Colonic mucosa (tissue), 4 donors: Measurements from ENCODE around the gene CD81. TPM values are rescaled to one million over a fixed set of nuclear protein-coding genes. Genes with fewer than 3 reads are reported as not detected.

Source experiments
- DNase-seq: peaks from one replicate; pipeline ENCODE4 v3.0.0-alpha.2; 2020
- H3K27ac ChIP-seq: fragments of 200-600 bp; one replicate; pipeline ENCODE4 v1.8.0; 2021
- H3K27me3 ChIP-seq: fragments of 200-600 bp; one replicate; pipeline ENCODE4 v1.8.0; 2021
- H3K36me3 ChIP-seq: fragments of 200-600 bp; one replicate; pipeline ENCODE4 v1.8.0; 2021
- H3K4me1 ChIP-seq: fragments of 200-600 bp; one replicate; pipeline ENCODE4 v1.8.0; 2021; ENCODE audit warnings: mild to moderate bottlenecking
- H3K4me3 ChIP-seq: fragments of 200-600 bp; one replicate; pipeline ENCODE4 v1.8.0; 2021
- H3K9ac ChIP-seq, 2 donors: one replicate each; pipeline ENCODE4 v1.7.0; 2013; ENCODE audit warnings: control low read depth in 2 of 2, low read depth in 2 of 2, low read length in 2 of 2
- H3K9me3 ChIP-seq: fragments of 200-600 bp; one replicate; pipeline ENCODE4 v1.8.0; 2021
- intact Hi-C: fragments of 100-400 bp; cut with DNase I; formaldehyde crosslinking; loops from one replicate; pipeline ENCODE4 v1.14.1; 2022
- total RNA-seq, 2 donors: library from RNA; stranded (reverse); fragmentation: NEBNext Ultra II Directional in 1 of 2; extraction: Animal tissue kit (Norgen Biotek cat#: 25700) in 1 of 2; gene quantifications; one replicate each; pipeline ENCODE4 v1.2.1, GENCODE V29; 2021
- TF ChIP-seq, protein P1 (sequence below): fragments of 200-600 bp; IDR thresholded peaks from one replicate; pipeline ENCODE4 v1.8.0; 2022; ENCODE audit warnings: antibody characterized with exemption, mild to moderate bottlenecking
- donor health status: healthy.
- donor health status: DM: no; HTN: no; CAD: no.
- donor health status: DM: no; HTN: no; CAD: no.

CD81 gene
- total RNA-seq, 2 donors from 2014 or later = 185 to 208 TPM

DNA sequence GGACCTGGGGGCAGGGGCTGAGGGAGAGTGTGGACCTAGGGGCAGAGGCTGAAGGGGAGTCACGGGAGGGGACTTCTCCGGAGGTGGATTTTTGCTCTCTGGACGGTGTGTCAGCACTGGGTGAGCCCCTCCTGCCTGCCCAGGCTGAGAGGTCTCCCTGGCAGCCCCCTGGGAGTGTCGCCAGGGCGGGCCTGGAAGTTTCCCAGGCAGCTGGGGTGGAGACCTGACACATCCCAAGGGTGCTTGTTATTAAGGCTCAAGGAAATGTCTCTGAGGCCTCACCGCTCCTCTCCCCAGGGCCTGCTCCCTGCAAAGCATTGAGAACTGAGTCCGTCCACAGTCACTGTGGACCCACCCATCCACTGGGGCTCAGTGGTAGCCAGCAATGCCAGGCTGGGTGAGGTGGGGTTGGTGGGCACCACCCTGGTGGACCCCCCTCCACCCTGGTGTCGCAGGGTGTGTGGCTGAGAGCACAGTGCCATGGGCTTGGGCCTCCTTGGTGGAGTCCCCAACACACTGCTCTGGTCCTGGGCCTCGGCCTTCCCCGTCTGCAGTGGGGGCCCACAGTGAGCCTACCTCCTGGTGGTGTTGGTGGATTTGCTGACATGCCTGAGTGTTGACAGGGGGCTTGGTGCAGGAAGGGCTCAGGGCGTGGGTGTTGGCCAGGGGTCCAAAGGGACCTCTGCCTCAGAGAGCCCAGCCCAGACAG lies 2.5 kb downstream of the CD81 start:
- Histone ChIP-seq H3K36me3 (no peaks in the 10 kb centered on the region), H3K27ac (peak overlapping the region; percentile 55), H3K27me3 (no peaks in the 10 kb centered on the region), H3K9me3 (no peaks in the 10 kb centered on the region), H3K9ac (peak overlapping the region; percentile 43 to 54), H3K4me3 (peak overlapping the region; percentile 12), H3K4me1 (peaks cover 32% of the 10 kb centered on the region)
- TF ChIP-seq, protein P1, sequence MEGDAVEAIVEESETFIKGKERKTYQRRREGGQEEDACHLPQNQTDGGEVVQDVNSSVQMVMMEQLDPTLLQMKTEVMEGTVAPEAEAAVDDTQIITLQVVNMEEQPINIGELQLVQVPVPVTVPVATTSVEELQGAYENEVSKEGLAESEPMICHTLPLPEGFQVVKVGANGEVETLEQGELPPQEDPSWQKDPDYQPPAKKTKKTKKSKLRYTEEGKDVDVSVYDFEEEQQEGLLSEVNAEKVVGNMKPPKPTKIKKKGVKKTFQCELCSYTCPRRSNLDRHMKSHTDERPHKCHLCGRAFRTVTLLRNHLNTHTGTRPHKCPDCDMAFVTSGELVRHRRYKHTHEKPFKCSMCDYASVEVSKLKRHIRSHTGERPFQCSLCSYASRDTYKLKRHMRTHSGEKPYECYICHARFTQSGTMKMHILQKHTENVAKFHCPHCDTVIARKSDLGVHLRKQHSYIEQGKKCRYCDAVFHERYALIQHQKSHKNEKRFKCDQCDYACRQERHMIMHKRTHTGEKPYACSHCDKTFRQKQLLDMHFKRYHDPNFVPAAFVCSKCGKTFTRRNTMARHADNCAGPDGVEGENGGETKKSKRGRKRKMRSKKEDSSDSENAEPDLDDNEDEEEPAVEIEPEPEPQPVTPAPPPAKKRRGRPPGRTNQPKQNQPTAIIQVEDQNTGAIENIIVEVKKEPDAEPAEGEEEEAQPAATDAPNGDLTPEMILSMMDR = no peak
- DNase-seq = no peak
- intact Hi-C loops = no loop called here

DNA sequence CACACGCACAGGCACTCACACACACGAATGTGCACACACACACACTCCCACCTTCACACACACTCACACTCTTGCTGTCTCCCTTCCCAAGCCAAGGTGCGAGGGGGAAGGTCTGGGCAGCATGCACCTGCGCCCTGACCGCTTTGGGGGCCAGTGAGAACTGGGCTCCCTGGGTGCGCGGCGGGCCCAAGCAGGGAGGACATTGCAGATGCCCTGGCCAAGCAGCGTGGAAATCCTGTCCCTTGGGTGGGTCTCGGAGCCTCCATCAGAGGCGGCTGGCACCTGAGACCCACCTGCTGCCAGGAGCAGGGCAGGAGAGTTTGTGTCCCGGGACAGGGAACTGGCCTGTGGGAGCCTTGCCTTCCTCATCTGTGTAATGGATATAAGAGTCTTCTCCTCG lies 3.3 kb downstream of the CD81 start:
- Histone ChIP-seq H3K4me1 (peaks cover 32% of the 10 kb centered on the region), H3K9ac (peak overlapping the region in 1 of 2 donors; percentile 33), H3K9me3 (no peaks in the 10 kb centered on the region), H3K4me3 (no peak overlapping the region), H3K27ac (peak overlapping the region; percentile 55), H3K27me3 (no peaks in the 10 kb centered on the region), H3K36me3 (no peaks in the 10 kb centered on the region)
- DNase-seq = no peak
- intact Hi-C loops = no loop called here
- TF ChIP-seq, protein P1 = no peak

DNA sequence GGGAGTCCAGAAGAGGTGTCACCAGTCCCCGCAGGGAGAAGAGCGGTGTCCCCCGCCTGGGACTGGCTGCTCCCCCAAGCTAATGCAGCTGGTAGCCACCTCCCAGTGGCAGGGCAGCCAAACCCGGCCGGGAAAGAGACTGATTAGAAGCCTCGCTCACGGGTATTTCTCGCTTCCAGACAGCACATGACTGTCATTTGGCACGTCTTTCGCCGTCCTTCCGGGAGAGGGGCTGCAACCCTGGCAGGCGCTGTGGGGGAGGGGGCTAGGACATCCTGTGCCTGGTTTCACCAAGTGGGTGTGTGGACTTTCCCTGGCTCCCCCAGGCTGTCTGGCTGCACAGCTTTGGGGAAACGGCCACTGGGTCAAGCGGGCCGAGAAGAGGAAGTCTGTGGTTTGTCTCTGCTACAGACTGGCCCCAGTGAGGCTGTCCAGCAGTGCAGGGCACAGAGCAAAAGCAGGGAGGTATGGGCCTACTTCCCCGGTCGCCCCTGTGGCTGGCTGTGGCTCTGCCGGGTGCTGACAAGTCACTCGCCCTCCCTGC lies 3.8 kb downstream of the CD81 start:
- Histone ChIP-seq H3K4me1 (peaks cover 29% of the 10 kb centered on the region), H3K36me3 (no peaks in the 10 kb centered on the region), H3K27me3 (no peaks in the 10 kb centered on the region), H3K9me3 (no peaks in the 10 kb centered on the region), H3K9ac (peak overlapping the region in 1 of 2 donors; percentile 12), H3K27ac (peak overlapping the region; percentile 55), H3K4me3 (no peak overlapping the region)
- DNase-seq = peak; percentile 63
- TF ChIP-seq, protein P1 = no peak
- intact Hi-C loops = no loop called here

DNA sequence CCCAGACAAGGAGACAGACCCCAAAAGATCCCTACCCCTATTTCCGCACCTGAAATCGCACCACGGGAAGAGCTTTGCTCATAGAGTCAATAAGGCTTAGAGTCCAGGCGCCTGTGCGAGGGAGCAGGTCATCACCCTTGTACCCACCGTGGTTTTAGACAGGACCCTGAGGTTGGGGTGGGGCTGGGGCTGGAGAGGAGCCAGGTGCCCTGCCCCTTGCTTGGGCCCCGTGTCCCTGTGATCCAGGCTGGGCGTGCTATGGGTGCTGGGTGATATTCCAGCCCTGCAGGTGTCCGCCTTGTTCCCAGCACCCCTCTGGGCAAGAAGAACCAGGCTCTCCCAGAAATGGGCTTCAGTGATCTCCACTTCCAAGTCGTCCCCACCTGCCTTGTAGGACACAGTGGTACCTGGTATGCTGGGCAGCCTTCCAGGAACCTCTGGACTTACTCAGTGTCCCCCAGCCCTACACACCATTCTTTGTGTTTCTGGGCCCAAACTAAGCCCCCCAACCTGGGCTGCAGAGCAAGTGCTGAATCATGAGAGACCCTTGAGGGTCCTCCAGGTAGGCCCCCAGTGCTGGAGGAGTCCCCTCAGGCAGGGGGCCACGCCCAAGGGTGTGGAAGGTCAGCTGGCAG lies 4.5 kb downstream of the CD81 start:
- Histone ChIP-seq H3K9ac (no peak overlapping the region), H3K36me3 (no peaks in the 10 kb centered on the region), H3K4me1 (peaks cover 25% of the 10 kb centered on the region), H3K27me3 (no peaks in the 10 kb centered on the region), H3K4me3 (no peak overlapping the region), H3K9me3 (no peaks in the 10 kb centered on the region), H3K27ac (peak overlapping the region; percentile 72)
- intact Hi-C loops = no loop called here
- DNase-seq = no peak
- TF ChIP-seq, protein P1 = no peak

DNA sequence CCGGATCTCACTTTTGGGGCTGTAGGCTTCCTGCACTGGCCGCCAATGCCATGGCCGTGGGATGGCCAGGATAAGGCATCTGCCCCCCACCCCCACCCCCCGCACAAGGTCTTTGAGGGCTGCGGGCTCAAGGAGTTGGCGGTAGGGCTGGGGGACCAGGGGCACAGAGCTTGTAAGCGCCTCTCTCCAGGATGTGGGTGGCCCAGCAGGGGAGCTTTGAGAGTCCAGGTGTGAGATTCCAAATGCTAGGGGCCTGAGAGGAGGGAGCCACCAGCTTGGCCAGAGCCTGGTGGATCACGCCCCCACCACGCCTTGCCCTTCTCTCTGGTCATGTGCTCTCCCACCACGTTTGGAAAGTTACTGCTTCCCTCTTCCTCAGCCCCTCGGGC lies 5.0 kb downstream of the CD81 start:
- H3K27me3 ChIP-seq = no peaks in the 10 kb centered on the region
- H3K9me3 ChIP-seq = no peaks in the 10 kb centered on the region
- H3K9ac ChIP-seq = no peak overlapping the region
- H3K36me3 ChIP-seq = no peaks in the 10 kb centered on the region
- no peak overlapping the region for H3K4me3 ChIP-seq
- no peak for DNase-seq
- intact Hi-C loops = no loop called here
- peaks cover 25% of the 10 kb centered on the region for H3K4me1 ChIP-seq
- TF ChIP-seq, protein P1 = no peak
- H3K27ac ChIP-seq = peak overlapping the region; percentile 72
